HepG2 (cell line): ENCODE measurements around the gene PNLDC1. TPM values are rescaled to one million over a fixed set of nuclear protein-coding genes. Genes with fewer than 3 reads are reported as not detected.

ENCODE experiments used
- AGO2 ChIP-seq: fragments of 200-400 bp; formaldehyde crosslinking; optimal IDR thresholded peaks from 2 replicates; pipeline ENCODE3; 2017; ENCODE audit warnings: mild to moderate bottlenecking, low read depth, low read length, moderate library complexity
- GLI4 ChIP-seq: sonication (generic); formaldehyde crosslinking; IDR thresholded peaks from 2 replicates; pipeline ENCODE4 v1.5.1; 2020; ENCODE audit warnings: missing genetic modification reagents, mild to moderate bottlenecking, moderate library complexity, borderline replicate concordance
- HNF4G ChIP-seq, 2 experiments: sonication (generic) in 1 of 2; formaldehyde crosslinking in 1 of 2; IDR thresholded peaks; 2 replicates each; pipeline versions ENCODE4 v1.4.0 to v1.6.1; 2011 to 2020; ENCODE audit warnings: borderline replicate concordance in 2 of 2, low read depth in 2 of 2, mild to moderate bottlenecking in 2 of 2, low read length in 1 of 2, missing genetic modification reagents in 1 of 2, moderate library complexity in 1 of 2
- HOXA3 ChIP-seq: sonication (generic); formaldehyde crosslinking; IDR thresholded peaks from 2 replicates; pipeline ENCODE4 v1.5.0; 2020; ENCODE audit warnings: missing genetic modification reagents
- NCOA1 ChIP-seq: sonication (generic); formaldehyde crosslinking; IDR thresholded peaks from 2 replicates; pipeline ENCODE4 v1.9.0; 2021; ENCODE audit warnings: missing genetic modification reagents
- POLR2AphosphoS5 ChIP-seq: IDR thresholded peaks from 2 replicates; pipeline ENCODE4 v1.6.1; 2012; ENCODE audit warnings: low read depth, low read length
- RXRA ChIP-seq: sonication (generic); formaldehyde crosslinking; IDR thresholded peaks from 2 replicates; pipeline ENCODE4 v1.5.1; 2020; ENCODE audit warnings: missing genetic modification reagents
- ZBTB2 ChIP-seq: sonication (generic); formaldehyde crosslinking; IDR thresholded peaks from 2 replicates; pipeline ENCODE4 v1.8.0; 2022; ENCODE audit warnings: low read depth, missing genetic modification reagents
- ZNF205 ChIP-seq: IDR thresholded peaks from 2 replicates; pipeline ENCODE4 v1.6.1; 2018; ENCODE audit warnings: missing biosample characterization, missing genetic modification reagents
- ZNF333 ChIP-seq: sonication (generic); formaldehyde crosslinking; IDR thresholded peaks from 2 replicates; pipeline ENCODE4 v1.4.0; 2020; ENCODE audit warnings: mild to moderate bottlenecking, missing genetic modification reagents, borderline replicate concordance
- ZNF543 ChIP-seq: sonication (generic); formaldehyde crosslinking; IDR thresholded peaks from 2 replicates; pipeline ENCODE4 v1.4.0; 2020; ENCODE audit warnings: mild to moderate bottlenecking, missing genetic modification reagents
- ZNF713 ChIP-seq: sonication (generic); formaldehyde crosslinking; IDR thresholded peaks from 2 replicates; pipeline ENCODE4 v1.4.0; 2020; ENCODE audit warnings: mild to moderate bottlenecking, missing genetic modification reagents
- ZNF768 ChIP-seq: sonication (generic); formaldehyde crosslinking; IDR thresholded peaks from 2 replicates; pipeline ENCODE4 v1.4.0; 2020; ENCODE audit warnings: missing genetic modification reagents
- polyA plus RNA-seq, 8 experiments: library from polyadenylated mRNA; depleted of rRNA in 3 of 8; stranded (reverse) in 7 of 8; unstranded in 1 of 8; fragments of >200 nt; fragmentation: Illumina TruSeq in 4 of 8; extraction: Trizol in 4 of 8; gene quantifications; 2 replicates each; pipeline versions ENCODE4 v1.2.1 to v1.2.3, GENCODE V29; 2011 to 2016; ENCODE audit warnings: low read depth in 4 of 8, missing spikeins in 1 of 8, mixed read lengths in 1 of 8; ENCODE audit not compliant: insufficient read depth in 1 of 8
- total RNA-seq, 5 experiments: library from RNA; depleted of rRNA; stranded (reverse); fragments of >200 nt; fragmentation: Illumina TruSeq; extraction: Trizol; gene quantifications; 2 replicates each; pipeline ENCODE4 v1.2.3, GENCODE V29; 2016; ENCODE audit warnings: low read depth in 1 of 5
- TF ChIP-seq, protein P1 (sequence below): sonication (generic); formaldehyde crosslinking; IDR thresholded peaks from 2 replicates; pipeline ENCODE4 v1.4.0; 2020; ENCODE audit warnings: missing genetic modification reagents
- TF ChIP-seq, protein P2 (sequence below): sonication (generic); formaldehyde crosslinking; IDR thresholded peaks from 2 replicates; pipeline ENCODE4 v1.5.1; 2020; ENCODE audit warnings: mild to moderate bottlenecking, moderate library complexity, missing genetic modification reagents
- TF ChIP-seq, protein P3 (sequence below): sonication (generic); formaldehyde crosslinking; IDR thresholded peaks from 2 replicates; pipeline ENCODE4 v1.4.0; 2020; ENCODE audit warnings: mild to moderate bottlenecking, missing genetic modification reagents

PNLDC1 gene
- total and polyA plus RNA-seq, 2 of the 13 experiments (the other 11 are each of a cell fraction or from before 2014, with no cell fraction given): not detected

DNA sequence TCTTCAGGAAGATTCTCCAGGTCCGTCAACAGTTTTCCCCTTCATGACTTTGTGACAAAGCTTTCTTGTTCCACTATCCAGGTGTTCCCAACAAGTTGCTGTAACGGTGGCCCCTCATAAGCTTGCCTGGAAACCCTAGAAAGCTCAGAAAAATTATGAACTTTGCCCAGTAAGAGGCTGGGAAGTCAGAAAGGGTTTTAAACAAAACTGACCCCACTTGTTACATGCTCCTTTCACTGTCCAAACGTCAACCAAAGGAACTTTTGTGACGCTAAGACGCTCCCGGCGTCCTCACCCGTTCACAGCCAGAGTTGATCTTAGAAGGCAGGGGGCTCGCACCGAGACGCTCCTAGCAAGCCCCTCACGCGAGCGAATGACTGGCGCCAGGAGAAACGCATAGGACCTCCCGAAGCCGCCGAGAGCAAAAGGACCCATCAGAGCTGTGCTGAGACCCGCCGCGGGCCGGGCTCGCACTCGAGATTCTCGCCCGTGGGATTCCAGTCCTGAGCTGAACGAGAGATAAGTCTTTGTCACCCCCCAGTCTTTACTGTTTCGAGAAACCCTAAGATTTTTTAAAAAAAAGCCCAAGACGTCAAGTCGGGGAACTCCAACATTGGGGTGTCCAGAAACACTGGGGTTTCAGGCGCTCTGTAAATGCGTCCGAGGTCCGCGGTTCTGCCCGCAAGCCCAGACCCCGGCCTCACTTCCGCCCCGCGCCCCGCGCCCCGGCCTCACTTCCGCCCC, 38.8 kb upstream of the PNLDC1 start (continued):
- TF ChIP-seq, protein P1, sequence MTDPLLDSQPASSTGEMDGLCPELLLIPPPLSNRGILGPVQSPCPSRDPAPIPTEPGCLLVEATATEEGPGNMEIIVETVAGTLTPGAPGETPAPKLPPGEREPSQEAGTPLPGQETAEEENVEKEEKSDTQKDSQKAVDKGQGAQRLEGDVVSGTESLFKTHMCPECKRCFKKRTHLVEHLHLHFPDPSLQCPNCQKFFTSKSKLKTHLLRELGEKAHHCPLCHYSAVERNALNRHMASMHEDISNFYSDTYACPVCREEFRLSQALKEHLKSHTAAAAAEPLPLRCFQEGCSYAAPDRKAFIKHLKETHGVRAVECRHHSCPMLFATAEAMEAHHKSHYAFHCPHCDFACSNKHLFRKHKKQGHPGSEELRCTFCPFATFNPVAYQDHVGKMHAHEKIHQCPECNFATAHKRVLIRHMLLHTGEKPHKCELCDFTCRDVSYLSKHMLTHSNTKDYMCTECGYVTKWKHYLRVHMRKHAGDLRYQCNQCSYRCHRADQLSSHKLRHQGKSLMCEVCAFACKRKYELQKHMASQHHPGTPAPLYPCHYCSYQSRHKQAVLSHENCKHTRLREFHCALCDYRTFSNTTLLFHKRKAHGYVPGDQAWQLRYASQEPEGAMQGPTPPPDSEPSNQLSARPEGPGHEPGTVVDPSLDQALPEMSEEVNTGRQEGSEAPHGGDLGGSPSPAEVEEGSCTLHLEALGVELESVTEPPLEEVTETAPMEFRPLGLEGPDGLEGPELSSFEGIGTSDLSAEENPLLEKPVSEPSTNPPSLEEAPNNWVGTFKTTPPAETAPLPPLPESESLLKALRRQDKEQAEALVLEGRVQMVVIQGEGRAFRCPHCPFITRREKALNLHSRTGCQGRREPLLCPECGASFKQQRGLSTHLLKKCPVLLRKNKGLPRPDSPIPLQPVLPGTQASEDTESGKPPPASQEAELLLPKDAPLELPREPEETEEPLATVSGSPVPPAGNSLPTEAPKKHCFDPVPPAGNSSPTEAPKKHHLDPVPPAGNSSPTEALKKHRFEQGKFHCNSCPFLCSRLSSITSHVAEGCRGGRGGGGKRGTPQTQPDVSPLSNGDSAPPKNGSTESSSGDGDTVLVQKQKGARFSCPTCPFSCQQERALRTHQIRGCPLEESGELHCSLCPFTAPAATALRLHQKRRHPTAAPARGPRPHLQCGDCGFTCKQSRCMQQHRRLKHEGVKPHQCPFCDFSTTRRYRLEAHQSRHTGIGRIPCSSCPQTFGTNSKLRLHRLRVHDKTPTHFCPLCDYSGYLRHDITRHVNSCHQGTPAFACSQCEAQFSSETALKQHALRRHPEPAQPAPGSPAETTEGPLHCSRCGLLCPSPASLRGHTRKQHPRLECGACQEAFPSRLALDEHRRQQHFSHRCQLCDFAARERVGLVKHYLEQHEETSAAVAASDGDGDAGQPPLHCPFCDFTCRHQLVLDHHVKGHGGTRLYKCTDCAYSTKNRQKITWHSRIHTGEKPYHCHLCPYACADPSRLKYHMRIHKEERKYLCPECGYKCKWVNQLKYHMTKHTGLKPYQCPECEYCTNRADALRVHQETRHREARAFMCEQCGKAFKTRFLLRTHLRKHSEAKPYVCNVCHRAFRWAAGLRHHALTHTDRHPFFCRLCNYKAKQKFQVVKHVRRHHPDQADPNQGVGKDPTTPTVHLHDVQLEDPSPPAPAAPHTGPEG (CRISPR knock-in tag): peak; percentile 76; the same call in 1 of the 2 replicates
- TF ChIP-seq HOXA3: no peak; the same call in 1 of the 2 replicates
- TF ChIP-seq ZBTB2: 0 out of 2 replicates have a peak, but pooled peaks have one; percentile 32
- TF ChIP-seq GLI4: 0 out of 2 replicates have a peak, but pooled peaks have one; percentile 63
- TF ChIP-seq, protein P2, sequence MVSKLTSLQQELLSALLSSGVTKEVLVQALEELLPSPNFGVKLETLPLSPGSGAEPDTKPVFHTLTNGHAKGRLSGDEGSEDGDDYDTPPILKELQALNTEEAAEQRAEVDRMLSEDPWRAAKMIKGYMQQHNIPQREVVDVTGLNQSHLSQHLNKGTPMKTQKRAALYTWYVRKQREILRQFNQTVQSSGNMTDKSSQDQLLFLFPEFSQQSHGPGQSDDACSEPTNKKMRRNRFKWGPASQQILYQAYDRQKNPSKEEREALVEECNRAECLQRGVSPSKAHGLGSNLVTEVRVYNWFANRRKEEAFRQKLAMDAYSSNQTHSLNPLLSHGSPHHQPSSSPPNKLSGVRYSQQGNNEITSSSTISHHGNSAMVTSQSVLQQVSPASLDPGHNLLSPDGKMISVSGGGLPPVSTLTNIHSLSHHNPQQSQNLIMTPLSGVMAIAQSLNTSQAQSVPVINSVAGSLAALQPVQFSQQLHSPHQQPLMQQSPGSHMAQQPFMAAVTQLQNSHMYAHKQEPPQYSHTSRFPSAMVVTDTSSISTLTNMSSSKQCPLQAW (CRISPR knock-in tag): peak; percentile 54; the same call in 1 of the 2 replicates
- peak; percentile 48; the same call in 1 of the 2 replicates for TF ChIP-seq POLR2AphosphoS5
- TF ChIP-seq ZNF205 (CRISPR knock-in tag): peak; percentile 2; the same call in 1 of the 2 replicates
- TF ChIP-seq RXRA (CRISPR knock-in tag): no peak
- TF ChIP-seq ZNF768 (CRISPR knock-in tag): no peak
- no peak for TF ChIP-seq ZNF543 (CRISPR knock-in tag)
- TF ChIP-seq, protein P3, sequence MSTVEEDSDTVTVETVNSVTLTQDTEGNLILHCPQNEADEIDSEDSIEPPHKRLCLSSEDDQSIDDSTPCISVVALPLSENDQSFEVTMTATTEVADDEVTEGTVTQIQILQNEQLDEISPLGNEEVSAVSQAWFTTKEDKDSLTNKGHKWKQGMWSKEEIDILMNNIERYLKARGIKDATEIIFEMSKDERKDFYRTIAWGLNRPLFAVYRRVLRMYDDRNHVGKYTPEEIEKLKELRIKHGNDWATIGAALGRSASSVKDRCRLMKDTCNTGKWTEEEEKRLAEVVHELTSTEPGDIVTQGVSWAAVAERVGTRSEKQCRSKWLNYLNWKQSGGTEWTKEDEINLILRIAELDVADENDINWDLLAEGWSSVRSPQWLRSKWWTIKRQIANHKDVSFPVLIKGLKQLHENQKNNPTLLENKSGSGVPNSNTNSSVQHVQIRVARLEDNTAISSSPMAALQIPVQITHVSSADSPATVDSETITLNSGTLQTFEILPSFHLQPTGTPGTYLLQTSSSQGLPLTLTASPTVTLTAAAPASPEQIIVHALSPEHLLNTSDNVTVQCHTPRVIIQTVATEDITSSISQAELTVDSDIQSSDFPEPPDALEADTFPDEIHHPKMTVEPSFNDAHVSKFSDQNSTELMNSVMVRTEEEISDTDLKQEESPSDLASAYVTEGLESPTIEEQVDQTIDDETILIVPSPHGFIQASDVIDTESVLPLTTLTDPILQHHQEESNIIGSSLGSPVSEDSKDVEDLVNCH (CRISPR knock-in tag): no peak
- TF ChIP-seq AGO2: peak; percentile 29
- no peak for TF ChIP-seq ZNF333 (CRISPR knock-in tag)
- TF ChIP-seq HNF4G (IDR thresholded peaks at IDR 0.05; ENCODE audit: borderline replicate concordance, low read depth, low read length): 0 out of 2 replicates have a peak, but pooled peaks have one; percentile 3
- TF ChIP-seq HNF4G (CRISPR knock-in tag; IDR thresholded peaks at IDR 0.05; ENCODE audit: borderline replicate concordance, low read depth): no peak
- TF ChIP-seq ZNF713 (CRISPR knock-in tag): no peak
- TF ChIP-seq NCOA1 (CRISPR knock-in tag): peak; percentile 21; the same call in 1 of the 2 replicates
